ENCODE measurements around the gene PRPSAP1.
"Not testable (repeated sequence)": the region's sequence is repeated elsewhere in the genome, so short reads cannot be mapped to it uniquely, and the experiment has no call there.

Gene PRPSAP1

GRCh38 chr17:76268015-76268749, 85.5 kb downstream of the PRPSAP1 start:
- in situ Hi-C loops (cut with HindIII; ENCODE audit: low sequenced_read_pairs) = no loop called here

- in situ Hi-C loops (cut with HindIII; ENCODE audit: low sequenced_read_pairs) = not testable (repeated sequence)
Measured at GRCh38 chr17:76267581-76268001, 86.1 kb downstream of the PRPSAP1 start.

GRCh38 chr17:76267051-76267576, 86.6 kb downstream of the PRPSAP1 start:
- in situ Hi-C loops (cut with HindIII; ENCODE audit: low sequenced_read_pairs) = no loop called here

- in situ Hi-C loops (cut with HindIII; ENCODE audit: low sequenced_read_pairs) = no loop called here
Measured at GRCh38 chr17:76266244-76266938, 87.3 kb downstream of the PRPSAP1 start.

GRCh38 chr17:76265624-76266243, 88.0 kb downstream of the PRPSAP1 start:
- in situ Hi-C loops (cut with HindIII; ENCODE audit: low sequenced_read_pairs) = no loop called here

GRCh38 chr17:76264755-76265623, 88.7 kb downstream of the PRPSAP1 start, which contains the start of gene UBALD2:
Gene UBALD2 (plus strand): TSS chr17:76265348. CDS start chr17:76265506, 158 bp downstream.
- in situ Hi-C loops (cut with HindIII; ENCODE audit: low sequenced_read_pairs) = no loop called here

GRCh38 chr17:76264425-76264754, 89.3 kb downstream of the PRPSAP1 start:
- in situ Hi-C loops (cut with HindIII; ENCODE audit: low sequenced_read_pairs) = no loop called here

GRCh38 chr17:76263896-76264295, 89.8 kb downstream of the PRPSAP1 start:
- in situ Hi-C loops (cut with HindIII; ENCODE audit: low sequenced_read_pairs) = no loop called here

GRCh38 chr17:76262732-76263344, 90.9 kb downstream of the PRPSAP1 start:
- in situ Hi-C loops (cut with HindIII; ENCODE audit: low sequenced_read_pairs) = no loop called here

GRCh38 chr17:76261421-76262215, 92.1 kb downstream of the PRPSAP1 start:
- in situ Hi-C loops (cut with HindIII; ENCODE audit: low sequenced_read_pairs) = no loop called here

- in situ Hi-C loops (cut with HindIII; ENCODE audit: low sequenced_read_pairs) = no loop called here
Measured at GRCh38 chr17:76260669-76261068, 93.0 kb downstream of the PRPSAP1 start.

- in situ Hi-C loops (cut with HindIII; ENCODE audit: low sequenced_read_pairs) = no loop called here
Measured at GRCh38 chr17:76260220-76260619, 93.5 kb downstream of the PRPSAP1 start.

All from DLD1 (cell line).